ENCODE results near the gene FAM13A. TPM values are rescaled to one million over a fixed set of nuclear protein-coding genes. Genes with fewer than 3 reads are reported as not detected.

Gene FAM13A
- total and polyA plus RNA-seq, 2 of the 13 experiments (the other 11 are each of a cell fraction or from before 2014, with no cell fraction given): 1.2 to 36.2 TPM

GRCh38 chr4:88981556-88981955 is 75.4 kb downstream of the FAM13A start (continued):
- no peak for TF ChIP-seq ZKSCAN5 (CRISPR knock-in tag; IDR thresholded peaks at IDR 0.05)
- no peak for TF ChIP-seq ZNF296 (CRISPR knock-in tag; conservative IDR thresholded peaks at IDR 0.05)

- in situ Hi-C loops (cut with HindIII; ENCODE audit: extremely low pct_ligation_motif_present, low pct_unique_long_range_greater_than_20kb): no loop called here
- ChIA-PET CTCF (ENCODE audit: low intra/inter-chr PET ratio, low total read pairs) (no interaction called here), POLR2A (no interaction called here)
- no peak for TF ChIP-seq ZMYM2 (CRISPR knock-in tag; IDR thresholded peaks at IDR 0.05)
- no peak for TF ChIP-seq ZNF713 (CRISPR knock-in tag; IDR thresholded peaks at IDR 0.05)
- TF ChIP-seq MYPOP (CRISPR knock-in tag; IDR thresholded peaks at IDR 0.05): no peak
- no peak for TF ChIP-seq ZNF788 (CRISPR knock-in tag; IDR thresholded peaks at IDR 0.05; ENCODE audit: borderline replicate concordance)
- no peaks in the 10 kb centered on the region for H3K9me3 ChIP-seq (ENCODE audit: low read length)
- H3K4me3 ChIP-seq (replicated peaks in 1 of 3; ENCODE audit: insufficient read depth in 1 of 3, low read depth in 2 of 3, low read length in 3 of 3): no peak overlapping the region
- H3K27me3 ChIP-seq (ENCODE audit: control insufficient read depth in 1 of 2, insufficient read depth in 2 of 2, low read length in 2 of 2): no peaks in the 10 kb centered on the region
- BruUV-seq (replicated peaks): no TSS peak
- FAIRE-seq (no peak), ATAC-seq (no peak), DNase-seq (ENCODE audit: low spot score) (no peak)
- no peaks in the 10 kb centered on the region for H4K20me1 ChIP-seq (ENCODE audit: insufficient read depth, low read length)
- H3K4me1 ChIP-seq (ENCODE audit: insufficient read depth, low read length): no peaks in the 10 kb centered on the region
- no peak overlapping the region for H3K4me2 ChIP-seq (ENCODE audit: low read depth, low read length)
- no peak overlapping the region for H3K27ac ChIP-seq (ENCODE audit: extremely low read length, insufficient read depth, low read length)
- WGBS (ENCODE audit: low lambda C conversion rate): 63% methylated on average over 2 of the region's 2 CpGs
- no peak overlapping the region for H2AFZ ChIP-seq (ENCODE audit: low read length)
- H3K36me3 ChIP-seq (replicated peaks in 1 of 2; ENCODE audit: control insufficient read depth in 1 of 2, insufficient read depth in 2 of 2, low read length in 2 of 2): no peaks in the 10 kb centered on the region
- no peak overlapping the region for H3K9ac ChIP-seq (ENCODE audit: insufficient read depth, low read depth, low read length)
- H3K79me2 ChIP-seq (ENCODE audit: insufficient read depth, low read length): no peaks in the 10 kb centered on the region
- intact Hi-C loops (cut with micrococcal nuclease; ENCODE audit: unreplicated experiment): no loop called here
Measured at GRCh38 chr4:88979276-88979675, 77.7 kb downstream of the FAM13A start.

GRCh38 chr4:88976775-88977035 is 80.3 kb downstream of the FAM13A start:
- Histone ChIP-seq H3K9ac (ENCODE audit: insufficient read depth, low read depth, low read length) (no peak overlapping the region), H3K4me3 (replicated peaks in 1 of 3; ENCODE audit: insufficient read depth in 1 of 3, low read depth in 2 of 3, low read length in 3 of 3) (no peak overlapping the region), H3K79me2 (ENCODE audit: insufficient read depth, low read length) (no peaks in the 10 kb centered on the region), H3K27ac (ENCODE audit: extremely low read length, insufficient read depth, low read length) (no peak overlapping the region), H3K36me3 (replicated peaks in 1 of 2; ENCODE audit: control insufficient read depth in 1 of 2, insufficient read depth in 2 of 2, low read length in 2 of 2) (no peaks in the 10 kb centered on the region), H3K4me2 (ENCODE audit: low read depth, low read length) (no peak overlapping the region), H3K9me3 (ENCODE audit: low read length) (no peaks in the 10 kb centered on the region), H3K27me3 (ENCODE audit: control insufficient read depth in 1 of 2, insufficient read depth in 2 of 2, low read length in 2 of 2) (no peaks in the 10 kb centered on the region), H4K20me1 (ENCODE audit: insufficient read depth, low read length) (no peaks in the 10 kb centered on the region), H2AFZ (ENCODE audit: low read length) (no peak overlapping the region), H3K4me1 (ENCODE audit: insufficient read depth, low read length) (no peaks in the 10 kb centered on the region)
- in situ Hi-C loops (cut with HindIII; ENCODE audit: extremely low pct_ligation_motif_present, low pct_unique_long_range_greater_than_20kb) (no loop called here), intact Hi-C loops (cut with micrococcal nuclease; ENCODE audit: unreplicated experiment) (no loop called here)
- ATAC-seq: no peak
- BruUV-seq (replicated peaks): no TSS peak
- ChIA-PET POLR2A (no interaction called here), CTCF (ENCODE audit: low intra/inter-chr PET ratio, low total read pairs) (no interaction called here)
- no peak for TF ChIP-seq ZNF556 (CRISPR knock-in tag; IDR thresholded peaks at IDR 0.05; ENCODE audit: borderline replicate concordance)
- no peak for TF ChIP-seq FOXK2 (IDR thresholded peaks at IDR 0.05)
- TF ChIP-seq HMGA1 (CRISPR knock-in tag; conservative IDR thresholded peaks at IDR 0.05): no peak
- no peak for TF ChIP-seq MBNL3 (CRISPR knock-in tag; conservative IDR thresholded peaks at IDR 0.05)
- no peak for TF ChIP-seq PCBP1 (IDR thresholded peaks at IDR 0.05; ENCODE audit: borderline replicate concordance, low read depth, low read length)
- no peak for FAIRE-seq
- no peak for DNase-seq (ENCODE audit: low spot score)
